Adrenal gland (tissue), 12 donors: ENCODE measurements around the gene LCT. TPM values are rescaled to one million over a fixed set of nuclear protein-coding genes. Genes with fewer than 3 reads are reported as not detected.

Experiments used
- DNase-seq, 7 donors: peaks; one replicate each; pipeline ENCODE4 v3.0.0-alpha.2; 2019 to 2020
- H3K27ac ChIP-seq, 5 donors: fragments of 200-600 bp; sonication (generic) in 4 of 5; 1 replicate in 3 of 5; 2 replicates in 2 of 5; pipeline versions ENCODE4 v1.5.1 to v1.8.0; 2016 to 2020; ENCODE audit warnings: mild to moderate bottlenecking in 1 of 5
- H3K27me3 ChIP-seq: fragments of 200-600 bp; 2 replicates; pipeline ENCODE4 v1.8.0; 2021
- H3K36me3 ChIP-seq, 2 donors: fragments of 200-600 bp; replicated peaks in 1 of 2; 1 replicate in 1 of 2; 2 replicates in 1 of 2; pipeline versions ENCODE4 v1.5.1 to v1.8.0; 2018 to 2022
- H3K4me1 ChIP-seq, 2 donors: fragments of 200-600 bp; replicated peaks in 1 of 2; 1 replicate in 1 of 2; 2 replicates in 1 of 2; pipeline versions ENCODE4 v1.5.1 to v1.8.0; 2018 to 2021
- H3K4me3 ChIP-seq, 4 donors: fragments of 200-600 bp; sonication (generic) in 3 of 4; one replicate each; pipeline ENCODE4 v1.5.1; 2016 to 2018
- H3K9me3 ChIP-seq, 3 donors: fragments of 200-600 bp; sonication (generic) in 1 of 3; replicated peaks in 1 of 3; 1 replicate in 2 of 3; 2 replicates in 1 of 3; pipeline versions ENCODE4 v1.5.1 to v1.8.0; 2016 to 2021
- POLR2A ChIP-seq, 2 donors: fragments of 450-650 bp; IDR thresholded peaks; one replicate each; pipeline ENCODE4 v1.6.1; 2017; ENCODE audit warnings: antibody characterized with exemption in 2 of 2, mild to moderate bottlenecking in 2 of 2, moderate library complexity in 1 of 2
- WGBS, 4 donors: extraction: QIAGEN DNeasy Blood & Tissue Kit in 2 of 4; methylation state at CpG; one replicate each; pipeline versions ENCODE4 v1.1.5 to v1.1.7; 2013 to 2017; 5-methylcytosine and 5-hydroxymethylcytosine counted together
- intact Hi-C, 2 donors: fragments of 100-400 bp; cut with DNase I; formaldehyde crosslinking; loops; one replicate each; pipeline versions ENCODE4 v1.14.1 to v1.15.0; 2022 to 2023
- polyA plus RNA-seq, 3 donors: library from polyadenylated mRNA; stranded (reverse); fragments of 200-250 nt in 2 of 3; fragments of 350-450 nt in 1 of 3; fragmentation: Illumina TruSeq in 1 of 3; extraction: RNeasy Lipid Tissue Mini Kit (QIAGEN cat#74804) in 1 of 3; gene quantifications; one replicate each; pipeline ENCODE4 v1.2.3, GENCODE V29; 2013 to 2014
- total RNA-seq, 9 donors: library from RNA; depleted of rRNA in 4 of 9; stranded (reverse); fragments of >200 nt in 4 of 9; fragments of 120-200 nt in 1 of 9; fragmentation: NEBNext Ultra II Directional in 1 of 9; extraction: Animal tissue kit (Norgen Biotek cat#: 25700) in 1 of 9; gene quantifications; one replicate each; pipeline versions ENCODE4 v1.1.0 to v1.2.4, GENCODE V29; 2013 to 2023
- TF ChIP-seq, protein P1 (sequence below), 6 experiments: fragments of 450-650 bp in 4 of 6; fragments of 200-600 bp in 2 of 6; sonication (generic) in 1 of 6; IDR thresholded peaks; 1 replicate in 5 of 6; 2 replicates in 1 of 6; pipeline versions ENCODE4 v1.5.1 to v1.8.0; 2016 to 2021; ENCODE audit warnings: antibody characterized with exemption in 6 of 6, mild to moderate bottlenecking in 2 of 6, moderate library complexity in 1 of 6
- donor health status: healthy with polysubstance abuse.
- donor health status: Bipolar disorder and iron deficiency.
- donor health status: DM: yes; HTN: yes; CAD: no.
- donor health status: DM: no; HTN: no; CAD: no.
- donor health status: DM: no; HTN: no; CAD: no.
- donor health status: DM: yes; HTN: yes; CAD: no.

The LCT gene
- total and polyA plus RNA-seq, 12 donors: 0.17 to 0.69 TPM; not detected in 10

DNA sequence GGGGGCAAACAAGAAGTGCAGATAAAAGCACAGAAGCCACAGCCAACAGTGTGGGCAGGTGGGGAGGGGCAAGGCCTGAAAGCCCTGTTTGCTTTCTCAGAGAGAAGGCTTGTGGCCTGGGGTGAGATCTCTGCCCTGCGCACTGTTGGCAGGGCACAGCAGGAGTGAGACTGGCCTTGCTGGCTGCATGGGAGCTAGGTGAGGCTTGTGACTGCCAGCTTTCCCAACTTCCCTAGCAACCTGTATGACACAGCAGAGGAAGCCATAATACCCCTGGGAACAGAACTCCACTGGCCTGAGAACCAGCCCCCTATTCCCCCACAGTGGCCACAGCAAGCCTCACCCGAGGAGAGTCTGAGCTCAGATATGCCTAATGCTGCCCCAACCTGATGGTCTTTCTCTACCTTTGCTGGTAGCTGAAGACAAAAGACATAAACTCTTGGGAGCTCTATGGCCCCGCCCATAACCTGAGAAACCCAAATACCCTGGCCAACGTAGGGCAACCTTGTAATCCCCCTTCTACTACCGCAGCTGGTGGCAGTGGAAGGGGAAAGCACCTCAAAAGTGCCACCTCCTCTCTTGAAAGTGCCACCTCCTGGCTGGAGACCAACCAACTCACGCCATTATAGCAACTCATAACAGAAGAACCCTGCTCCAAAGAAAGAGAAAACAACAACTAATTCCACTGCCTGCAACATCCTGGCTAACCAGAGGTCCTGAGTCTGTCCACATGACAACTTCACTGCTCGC, 44.4 kb downstream of the LCT start:
- H3K36me3 ChIP-seq: no peaks in the 10 kb centered on the region
- H3K4me1 ChIP-seq: no peaks in the 10 kb centered on the region
- intact Hi-C loops: no loop called here
- TF ChIP-seq, protein P1, sequence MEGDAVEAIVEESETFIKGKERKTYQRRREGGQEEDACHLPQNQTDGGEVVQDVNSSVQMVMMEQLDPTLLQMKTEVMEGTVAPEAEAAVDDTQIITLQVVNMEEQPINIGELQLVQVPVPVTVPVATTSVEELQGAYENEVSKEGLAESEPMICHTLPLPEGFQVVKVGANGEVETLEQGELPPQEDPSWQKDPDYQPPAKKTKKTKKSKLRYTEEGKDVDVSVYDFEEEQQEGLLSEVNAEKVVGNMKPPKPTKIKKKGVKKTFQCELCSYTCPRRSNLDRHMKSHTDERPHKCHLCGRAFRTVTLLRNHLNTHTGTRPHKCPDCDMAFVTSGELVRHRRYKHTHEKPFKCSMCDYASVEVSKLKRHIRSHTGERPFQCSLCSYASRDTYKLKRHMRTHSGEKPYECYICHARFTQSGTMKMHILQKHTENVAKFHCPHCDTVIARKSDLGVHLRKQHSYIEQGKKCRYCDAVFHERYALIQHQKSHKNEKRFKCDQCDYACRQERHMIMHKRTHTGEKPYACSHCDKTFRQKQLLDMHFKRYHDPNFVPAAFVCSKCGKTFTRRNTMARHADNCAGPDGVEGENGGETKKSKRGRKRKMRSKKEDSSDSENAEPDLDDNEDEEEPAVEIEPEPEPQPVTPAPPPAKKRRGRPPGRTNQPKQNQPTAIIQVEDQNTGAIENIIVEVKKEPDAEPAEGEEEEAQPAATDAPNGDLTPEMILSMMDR (IDR thresholded peaks at IDR 0.05): no peak
- no peak for TF ChIP-seq POLR2A (IDR thresholded peaks at IDR 0.05)
- no peak for DNase-seq
- H3K27me3 ChIP-seq: no peaks in the 10 kb centered on the region
- no peak overlapping the region for H3K4me3 ChIP-seq
- no peaks in the 10 kb centered on the region for H3K9me3 ChIP-seq
- 74 to 80% (median 77%) methylated on average over 6 to 7 of the region's 7 CpGs for WGBS, 4 donors
- no peak overlapping the region for H3K27ac ChIP-seq

DNA sequence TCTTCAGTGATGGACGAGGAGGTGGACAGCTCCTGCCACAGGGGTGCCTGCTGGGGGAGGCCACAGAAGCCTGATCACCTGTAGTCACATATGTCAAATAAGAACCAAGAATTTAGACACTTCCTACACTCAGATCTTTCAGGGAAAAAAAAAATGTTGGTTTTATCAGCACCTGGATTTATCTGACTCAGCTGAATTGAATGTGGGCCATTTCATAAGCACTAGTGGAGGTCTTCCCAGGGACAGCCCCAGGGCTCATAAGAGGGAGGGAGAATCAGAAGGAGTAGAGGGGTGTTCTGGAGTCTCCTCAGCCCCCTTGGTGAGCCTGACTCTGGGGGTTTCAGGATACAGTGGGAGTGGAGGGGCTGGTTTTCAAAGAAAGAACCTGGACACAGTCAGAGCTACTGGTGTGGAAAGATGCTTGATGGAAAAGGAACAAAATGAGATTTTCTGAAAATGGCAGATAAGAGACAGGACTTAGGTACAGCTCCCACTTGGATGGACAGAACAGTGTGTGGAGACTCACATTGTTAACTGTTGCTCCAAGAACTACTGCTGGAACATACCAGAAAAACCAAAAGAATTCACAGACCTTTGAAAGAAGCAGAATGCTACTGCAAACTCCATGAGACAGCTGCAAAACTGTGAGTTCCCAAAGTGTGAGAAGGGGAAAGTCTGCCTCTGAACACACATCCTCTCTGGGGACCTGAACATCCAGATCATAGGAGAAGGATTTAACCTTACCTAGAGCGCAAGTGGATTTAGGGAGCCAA, 45.4 kb downstream of the LCT start:
- Histone ChIP-seq H3K36me3 (no peaks in the 10 kb centered on the region), H3K4me3 (no peak overlapping the region), H3K27ac (no peak overlapping the region), H3K9me3 (no peaks in the 10 kb centered on the region), H3K4me1 (no peaks in the 10 kb centered on the region), H3K27me3 (no peaks in the 10 kb centered on the region)
- intact Hi-C loops: no loop called here
- DNase-seq: no peak
- TF ChIP-seq, protein P1 (IDR thresholded peaks at IDR 0.05): no peak
- no peak for TF ChIP-seq POLR2A (IDR thresholded peaks at IDR 0.05)
- WGBS, 4 donors: 93 to 100% (median 96%) methylated on average over 1 to 2 of the region's 2 CpGs

DNA sequence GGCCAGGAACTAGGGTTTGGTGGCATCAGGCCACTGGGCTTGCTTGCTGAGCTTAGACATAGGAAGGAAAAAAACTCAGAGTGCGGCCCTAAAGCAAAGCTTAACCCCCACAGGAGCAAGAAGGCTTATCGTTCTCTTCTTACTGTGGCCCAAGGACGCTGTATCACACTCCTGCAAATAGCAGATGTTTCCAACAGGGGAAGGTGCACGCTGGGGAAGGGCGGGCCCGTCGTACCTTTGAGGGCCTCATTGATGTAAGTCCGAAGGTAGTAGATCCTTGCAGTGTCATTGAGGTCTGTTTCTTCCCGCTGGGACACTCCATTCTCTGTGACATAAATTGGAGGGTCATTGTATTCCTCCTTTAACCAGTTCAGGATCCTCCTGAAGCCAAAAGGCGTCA, 46.6 kb downstream of the LCT start:
- no peak for DNase-seq
- no peak overlapping the region for H3K4me3 ChIP-seq
- no peak overlapping the region for H3K27ac ChIP-seq
- intact Hi-C loops: no loop called here
- 91 to 94% (median 92%) methylated on average over 10 of the region's 10 CpGs for WGBS, 4 donors
- no peak for TF ChIP-seq POLR2A (IDR thresholded peaks at IDR 0.05)
- TF ChIP-seq, protein P1 (IDR thresholded peaks at IDR 0.05): no peak
- H3K36me3 ChIP-seq: no peaks in the 10 kb centered on the region
- no peaks in the 10 kb centered on the region for H3K27me3 ChIP-seq
- no peaks in the 10 kb centered on the region for H3K9me3 ChIP-seq
- H3K4me1 ChIP-seq: no peaks in the 10 kb centered on the region

DNA sequence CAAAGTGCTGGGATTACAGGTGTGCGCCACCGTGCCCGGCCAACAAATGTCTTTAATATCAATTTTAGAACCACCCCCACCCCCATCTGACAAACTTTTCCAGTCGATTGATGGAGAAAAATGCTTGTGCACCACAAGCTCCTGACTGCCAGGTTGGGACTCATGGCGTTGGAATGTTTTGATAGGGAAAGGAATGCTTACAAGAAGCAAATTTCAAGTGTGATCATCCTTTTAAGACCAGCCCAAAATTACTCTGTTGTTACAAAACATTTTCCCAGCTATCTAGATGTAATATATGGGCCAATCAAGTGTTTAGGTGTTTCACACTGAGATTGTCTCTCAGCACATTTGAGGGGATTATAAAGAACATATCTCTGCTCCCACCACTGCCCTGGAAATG, 50.2 kb downstream of the LCT start:
- WGBS, 4 donors: 76 to 92% (median 90%) methylated on average over 5 of the region's 5 CpGs
- DNase-seq: no peak
- H3K36me3 ChIP-seq: peaks cover 0 to 33% of the 10 kb centered on the region in 2 donors
- H3K27ac ChIP-seq: no peak overlapping the region
- H3K9me3 ChIP-seq: no peaks in the 10 kb centered on the region
- intact Hi-C loops: no loop called here
- H3K4me1 ChIP-seq: no peaks in the 10 kb centered on the region
- no peaks in the 10 kb centered on the region for H3K27me3 ChIP-seq
- TF ChIP-seq, protein P1 (IDR thresholded peaks at IDR 0.05): no peak
- TF ChIP-seq POLR2A (IDR thresholded peaks at IDR 0.05): no peak
- no peak overlapping the region for H3K4me3 ChIP-seq
